IPS-18a (cell line): Measurements from ENCODE around the gene VRK2.
"Not testable (repeated sequence)": the region's sequence is repeated elsewhere in the genome, so short reads cannot be mapped to it uniquely, and the experiment has no call there.

Experiments
- H3K27ac ChIP-seq: one replicate; pipeline ENCODE4 v1.5.1; 2013; ENCODE audit warnings: low read length
- H3K27me3 ChIP-seq: one replicate; pipeline ENCODE4 v1.6.1; 2013; ENCODE audit warnings: mild to moderate bottlenecking, low read length; ENCODE audit not compliant: control insufficient read depth, insufficient read depth
- H3K36me3 ChIP-seq: one replicate; pipeline ENCODE4 v1.6.1; 2013; ENCODE audit warnings: low read depth, low read length; ENCODE audit not compliant: control insufficient read depth
- H3K4me1 ChIP-seq: one replicate; pipeline ENCODE4 v1.6.1; 2013; ENCODE audit warnings: low read depth, low read length; ENCODE audit not compliant: control insufficient read depth
- H3K4me3 ChIP-seq: one replicate; pipeline ENCODE4 v1.5.1; 2013; ENCODE audit warnings: low read length
- H3K9ac ChIP-seq: one replicate; pipeline ENCODE4 v1.6.1; 2013; ENCODE audit warnings: mild to moderate bottlenecking, low read length, moderate library complexity
- H3K9me3 ChIP-seq: one replicate; pipeline ENCODE4 v1.6.1; 2013; ENCODE audit warnings: low read depth, low read length; ENCODE audit not compliant: control insufficient read depth

The VRK2 gene

GRCh38 chr2:58113563-58113962 lies 67.0 kb downstream of the VRK2 start:
- not testable (repeated sequence) for H3K27me3 ChIP-seq, H3K4me1 ChIP-seq, H3K36me3 ChIP-seq, H3K4me3 ChIP-seq, H3K9ac ChIP-seq, H3K27ac ChIP-seq, H3K9me3 ChIP-seq

- Histone ChIP-seq H3K27ac (no peak overlapping the region), H3K4me1 (no peaks in the 10 kb centered on the region), H3K4me3 (no peak overlapping the region), H3K27me3 (no peaks in the 10 kb centered on the region), H3K36me3 (no peaks in the 10 kb centered on the region), H3K9me3 (no peaks in the 10 kb centered on the region), H3K9ac (no peak overlapping the region)
Measured at GRCh38 chr2:58120626-58121229, 74.1 kb downstream of the VRK2 start.

GRCh38 chr2:58122040-58122439 lies 75.4 kb downstream of the VRK2 start:
- Histone ChIP-seq H3K4me1 (no peaks in the 10 kb centered on the region), H3K36me3 (no peaks in the 10 kb centered on the region), H3K27me3 (no peaks in the 10 kb centered on the region), H3K9ac (no peak overlapping the region), H3K9me3 (no peaks in the 10 kb centered on the region), H3K4me3 (no peak overlapping the region), H3K27ac (no peak overlapping the region)

GRCh38 chr2:58122540-58122939 lies 75.9 kb downstream of the VRK2 start:
- Histone ChIP-seq H3K4me3 (no peak overlapping the region), H3K4me1 (no peaks in the 10 kb centered on the region), H3K27ac (no peak overlapping the region), H3K9ac (no peak overlapping the region), H3K9me3 (no peaks in the 10 kb centered on the region), H3K36me3 (no peaks in the 10 kb centered on the region), H3K27me3 (no peaks in the 10 kb centered on the region)

GRCh38 chr2:58127111-58127510 lies 80.5 kb downstream of the VRK2 start:
- no peak overlapping the region for H3K27ac ChIP-seq
- no peaks in the 10 kb centered on the region for H3K4me1 ChIP-seq
- H3K4me3 ChIP-seq = no peak overlapping the region
- no peaks in the 10 kb centered on the region for H3K36me3 ChIP-seq
- H3K9ac ChIP-seq = no peak overlapping the region
- no peaks in the 10 kb centered on the region for H3K27me3 ChIP-seq
- no peaks in the 10 kb centered on the region for H3K9me3 ChIP-seq

- no peak overlapping the region for H3K9ac ChIP-seq
- no peaks in the 10 kb centered on the region for H3K27me3 ChIP-seq
- H3K9me3 ChIP-seq = no peaks in the 10 kb centered on the region
- no peaks in the 10 kb centered on the region for H3K4me1 ChIP-seq
- H3K36me3 ChIP-seq = no peaks in the 10 kb centered on the region
- H3K4me3 ChIP-seq = no peak overlapping the region
- H3K27ac ChIP-seq = no peak overlapping the region
Measured at GRCh38 chr2:58130238-58130637, 83.6 kb downstream of the VRK2 start.

DNA sequence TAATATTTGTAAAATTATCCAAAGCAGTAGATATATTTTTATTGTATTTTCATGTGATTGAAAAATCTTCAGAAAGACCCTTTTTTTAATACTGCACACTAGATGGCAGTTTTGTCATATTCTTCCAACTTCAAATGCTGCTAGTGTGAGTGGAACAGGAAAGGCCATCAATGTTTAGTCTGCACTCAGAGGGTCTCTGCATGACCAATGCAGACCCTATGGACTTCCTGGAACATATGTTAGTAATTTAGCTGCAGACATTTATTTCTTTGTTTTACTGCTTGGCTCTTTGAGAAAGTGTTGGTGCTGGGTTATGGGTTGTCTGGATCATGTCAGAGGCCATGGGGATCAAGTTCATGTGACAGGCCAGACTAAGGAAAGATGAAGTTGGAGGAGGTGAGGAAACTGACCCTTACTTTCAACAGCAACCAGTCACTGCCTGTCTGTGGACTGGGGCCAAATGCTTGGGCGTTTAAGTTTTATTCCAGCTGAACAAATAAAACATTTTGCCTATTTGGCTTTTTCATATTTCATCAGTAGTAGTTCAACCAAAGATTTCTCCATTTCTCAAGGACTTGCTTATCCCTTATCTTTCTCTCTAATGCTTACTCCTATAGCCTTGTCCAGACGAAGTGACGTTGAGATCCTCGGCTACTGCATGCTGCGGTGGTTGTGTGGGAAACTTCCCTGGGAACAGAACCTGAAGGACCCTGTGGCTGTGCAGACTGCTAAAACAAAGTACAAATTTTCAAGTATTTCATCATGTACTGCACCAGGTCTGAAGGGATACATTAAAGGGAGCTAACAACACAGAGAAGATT lies 84.8 kb downstream of the VRK2 start:
- Histone ChIP-seq H3K27me3 (no peaks in the 10 kb centered on the region), H3K27ac (no peak overlapping the region), H3K36me3 (no peaks in the 10 kb centered on the region), H3K4me1 (peaks cover 5% of the 10 kb centered on the region), H3K9me3 (no peaks in the 10 kb centered on the region), H3K9ac (no peak overlapping the region), H3K4me3 (no peak overlapping the region)

DNA sequence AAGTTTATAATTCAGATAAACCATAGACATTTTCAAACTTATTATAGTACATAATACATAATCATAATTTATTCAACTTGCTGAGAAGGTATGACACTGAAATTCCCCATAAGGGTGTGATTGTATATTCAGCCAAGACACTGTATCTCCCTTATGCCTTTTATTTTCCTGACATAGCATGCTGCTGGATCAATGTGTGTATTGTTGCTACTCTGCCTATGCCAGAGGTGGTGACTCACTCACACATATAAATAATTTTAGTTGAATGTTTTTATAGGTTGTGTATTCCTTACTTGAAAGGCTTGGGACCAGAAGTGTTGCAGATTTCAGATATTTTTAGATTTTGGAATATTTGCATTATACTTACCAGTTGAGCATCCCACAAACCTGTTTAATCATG lies 86.8 kb downstream of the VRK2 start:
- H3K4me1 ChIP-seq = peaks cover 5% of the 10 kb centered on the region
- no peaks in the 10 kb centered on the region for H3K36me3 ChIP-seq
- H3K27ac ChIP-seq = no peak overlapping the region

GRCh38 chr2:58135861-58136260 lies 89.3 kb downstream of the VRK2 start:
- Histone ChIP-seq H3K36me3 (no peaks in the 10 kb centered on the region), H3K9me3 (no peaks in the 10 kb centered on the region), H3K27me3 (no peaks in the 10 kb centered on the region), H3K27ac (no peak overlapping the region), H3K9ac (no peak overlapping the region), H3K4me1 (peaks cover 5% of the 10 kb centered on the region), H3K4me3 (no peak overlapping the region)

More for the DNA sequence above, 86.8 kb downstream of the VRK2 start:
- Histone ChIP-seq H3K27me3 (no peaks in the 10 kb centered on the region), H3K9me3 (no peaks in the 10 kb centered on the region), H3K9ac (no peak overlapping the region), H3K4me3 (no peak overlapping the region)

GRCh38 chr2:58137221-58137620 lies 90.6 kb downstream of the VRK2 start:
- Histone ChIP-seq H3K36me3 (no peaks in the 10 kb centered on the region), H3K9me3 (no peaks in the 10 kb centered on the region), H3K4me3 (no peak overlapping the region), H3K27me3 (no peaks in the 10 kb centered on the region), H3K27ac (no peak overlapping the region), H3K4me1 (peaks cover 5% of the 10 kb centered on the region), H3K9ac (no peak overlapping the region)

GRCh38 chr2:58137856-58138255 lies 91.2 kb downstream of the VRK2 start:
- H3K27ac ChIP-seq = no peak overlapping the region
- H3K9me3 ChIP-seq = no peaks in the 10 kb centered on the region
- no peaks in the 10 kb centered on the region for H3K27me3 ChIP-seq
- peaks cover 5% of the 10 kb centered on the region for H3K4me1 ChIP-seq
- no peaks in the 10 kb centered on the region for H3K36me3 ChIP-seq
- no peak overlapping the region for H3K9ac ChIP-seq
- no peak overlapping the region for H3K4me3 ChIP-seq
